Right lobe of liver (tissue), 6 donors: Measurements from ENCODE around the gene SMG7. TPM values are rescaled to one million over a fixed set of nuclear protein-coding genes. Genes with fewer than 3 reads are reported as not detected.

ENCODE experiments used
- ATAC-seq, 4 donors: fragments of 200-7000 bp; cut with Tn5 transposase; one replicate each; pipeline ENCODE4 v1.9.1; 2020; ENCODE audit warnings: mild to moderate bottlenecking in 4 of 4, moderate library complexity in 4 of 4
- DNase-seq, 3 donors: peaks; one replicate each; pipeline ENCODE4 v3.0.0-alpha.2; 2020
- H3K27ac ChIP-seq, 3 donors: fragments of 200-600 bp; one replicate each; pipeline ENCODE4 v1.8.0; 2022
- H3K27me3 ChIP-seq, 2 donors: fragments of 200-600 bp; one replicate each; pipeline ENCODE4 v1.8.0; 2022
- H3K36me3 ChIP-seq, 4 donors: fragments of 200-600 bp; sonication (generic) in 1 of 4; one replicate each; pipeline versions ENCODE4 v1.5.1 to v1.8.0; 2017 to 2022; ENCODE audit warnings: control low read depth in 1 of 4
- H3K4me1 ChIP-seq, 4 donors: fragments of 200-600 bp; sonication (generic) in 1 of 4; one replicate each; pipeline versions ENCODE4 v1.5.1 to v1.8.0; 2017 to 2022; ENCODE audit warnings: control low read depth in 1 of 4
- H3K4me3 ChIP-seq, 3 donors: fragments of 200-600 bp; one replicate each; pipeline ENCODE4 v1.8.0; 2022
- H3K9me3 ChIP-seq, 4 donors: fragments of 200-600 bp; sonication (generic) in 1 of 4; one replicate each; pipeline versions ENCODE4 v1.5.1 to v1.8.0; 2017 to 2022; ENCODE audit warnings: control low read depth in 1 of 4
- POLR2A ChIP-seq: fragments of 450-650 bp; IDR thresholded peaks from one replicate; pipeline ENCODE4 v1.6.1; 2017; ENCODE audit warnings: antibody characterized with exemption, mild to moderate bottlenecking
- WGBS: methylation state at CpG from one replicate; pipeline ENCODE4 v1.1.6; 2018; ENCODE audit warnings: low coverage, low lambda C conversion rate; ENCODE audit not compliant: insufficient coverage; ENCODE audit errors: missing lambda C conversion rate; 5-methylcytosine and 5-hydroxymethylcytosine counted together
- intact Hi-C, 2 donors: fragments of 100-400 bp; cut with DNase I; formaldehyde crosslinking; loops; one replicate each; pipeline versions ENCODE4 v1.11.2 to v1.14.1; 2022
- total RNA-seq, 6 experiments: library from RNA; depleted of rRNA in 2 of 6; stranded (reverse); fragments of >200 nt in 2 of 6; fragmentation: NEBNext Ultra II Directional in 3 of 6; extraction: Animal tissue kit (Norgen Biotek cat#: 25700) in 3 of 6; gene quantifications; one replicate each; pipeline versions ENCODE4 v1.1.0 to v1.2.4, GENCODE V29; 2016 to 2023
- TF ChIP-seq, protein P1 (sequence below), 4 donors: fragments of 200-600 bp in 3 of 4; fragments of 450-650 bp in 1 of 4; IDR thresholded peaks; one replicate each; pipeline versions ENCODE4 v1.5.1 to v1.8.0; 2016 to 2022; ENCODE audit warnings: antibody characterized with exemption in 4 of 4, mild to moderate bottlenecking in 2 of 4
- donor health status: DM: no; HTN: yes; CAD: no.
- donor health status: DM: no; HTN: no; CAD: no.
- donor health status: DM: no; HTN: no; CAD: no.
- donor health status: DM: no; HTN: yes; CAD: no.
- donor health status: DM: no; HTN: yes; CAD: no.

Gene SMG7
- total RNA-seq, 6 experiments from 2014 or later, result 23.5 to 35.3 (median 25.2) TPM

DNA sequence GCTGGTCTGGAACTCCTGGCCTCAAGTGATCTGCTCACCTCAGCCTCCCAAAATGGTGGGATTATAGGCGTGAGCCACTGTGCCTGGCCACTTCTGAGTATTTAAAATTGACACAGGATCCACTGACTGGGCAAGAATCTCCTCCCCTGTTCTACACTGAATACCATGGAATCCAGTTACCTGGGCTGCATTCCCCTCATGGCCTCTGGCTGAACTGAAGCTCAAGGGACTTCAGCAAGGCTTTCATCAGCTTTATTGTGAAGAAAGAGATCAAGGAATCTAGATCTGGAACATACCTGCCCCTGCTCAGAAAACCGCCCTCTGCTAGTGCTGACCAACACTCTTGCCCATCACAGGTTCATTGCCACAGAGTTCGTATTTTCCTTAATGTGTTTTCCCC is 97.5 kb downstream of the SMG7 start:
- intact Hi-C loops, result no loop called here
- ATAC-seq, result no peak
- Histone ChIP-seq H3K27me3 (no peaks in the 10 kb centered on the region), H3K4me3 (no peak overlapping the region), H3K9me3 (no peaks in the 10 kb centered on the region), H3K27ac (no peak overlapping the region), H3K4me1 (no peaks in the 10 kb centered on the region), H3K36me3 (no peaks in the 10 kb centered on the region)
- DNase-seq, result no peak
- WGBS, result 92% methylated on average over 2 of the region's 3 CpGs
- TF ChIP-seq, protein P1, sequence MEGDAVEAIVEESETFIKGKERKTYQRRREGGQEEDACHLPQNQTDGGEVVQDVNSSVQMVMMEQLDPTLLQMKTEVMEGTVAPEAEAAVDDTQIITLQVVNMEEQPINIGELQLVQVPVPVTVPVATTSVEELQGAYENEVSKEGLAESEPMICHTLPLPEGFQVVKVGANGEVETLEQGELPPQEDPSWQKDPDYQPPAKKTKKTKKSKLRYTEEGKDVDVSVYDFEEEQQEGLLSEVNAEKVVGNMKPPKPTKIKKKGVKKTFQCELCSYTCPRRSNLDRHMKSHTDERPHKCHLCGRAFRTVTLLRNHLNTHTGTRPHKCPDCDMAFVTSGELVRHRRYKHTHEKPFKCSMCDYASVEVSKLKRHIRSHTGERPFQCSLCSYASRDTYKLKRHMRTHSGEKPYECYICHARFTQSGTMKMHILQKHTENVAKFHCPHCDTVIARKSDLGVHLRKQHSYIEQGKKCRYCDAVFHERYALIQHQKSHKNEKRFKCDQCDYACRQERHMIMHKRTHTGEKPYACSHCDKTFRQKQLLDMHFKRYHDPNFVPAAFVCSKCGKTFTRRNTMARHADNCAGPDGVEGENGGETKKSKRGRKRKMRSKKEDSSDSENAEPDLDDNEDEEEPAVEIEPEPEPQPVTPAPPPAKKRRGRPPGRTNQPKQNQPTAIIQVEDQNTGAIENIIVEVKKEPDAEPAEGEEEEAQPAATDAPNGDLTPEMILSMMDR (IDR thresholded peaks at IDR 0.05), result no peak
- no peak for TF ChIP-seq POLR2A

DNA sequence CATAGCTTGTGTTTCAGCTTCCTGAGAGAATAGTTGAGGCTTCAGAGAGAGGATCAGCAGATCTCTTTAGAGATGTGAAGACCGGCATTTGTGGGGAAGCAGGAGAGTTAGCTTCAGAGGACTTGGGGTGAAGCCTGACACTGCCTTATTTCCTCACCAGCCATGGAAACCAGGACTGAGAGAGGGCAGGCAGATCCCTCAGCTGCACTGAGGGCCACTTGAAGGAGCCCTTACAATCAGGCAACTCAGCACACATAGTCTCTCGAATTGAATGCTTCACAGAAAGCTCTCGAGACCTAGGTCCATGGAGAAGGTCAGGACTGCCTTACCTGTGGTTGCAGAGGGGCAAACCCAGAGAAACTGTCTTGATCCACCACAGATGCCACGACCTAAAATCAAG is 98.2 kb downstream of the SMG7 start:
- intact Hi-C loops, result no loop called here
- DNase-seq, result no peak
- 33% methylated on average over 1 of the region's 4 CpGs for WGBS
- Histone ChIP-seq H3K4me1 (no peaks in the 10 kb centered on the region), H3K9me3 (no peaks in the 10 kb centered on the region), H3K4me3 (no peak overlapping the region), H3K27ac (no peak overlapping the region), H3K27me3 (no peaks in the 10 kb centered on the region), H3K36me3 (no peaks in the 10 kb centered on the region)
- TF ChIP-seq, protein P1 (IDR thresholded peaks at IDR 0.05), result no peak
- TF ChIP-seq POLR2A, result no peak
- no peak for ATAC-seq

- Histone ChIP-seq H3K9me3 (no peaks in the 10 kb centered on the region), H3K36me3 (no peaks in the 10 kb centered on the region), H3K4me3 (no peak overlapping the region), H3K27me3 (no peaks in the 10 kb centered on the region), H3K4me1 (no peaks in the 10 kb centered on the region), H3K27ac (no peak overlapping the region)
- DNase-seq (no peak), ATAC-seq (no peak)
- TF ChIP-seq, protein P1 (IDR thresholded peaks at IDR 0.05), result no peak
- no peak for TF ChIP-seq POLR2A
- WGBS, result 87% methylated on average over 4 of the region's 4 CpGs
- intact Hi-C loops, result no loop called here
Observed at GRCh38 chr1:183571678-183572268, 99.5 kb downstream of the SMG7 start.

GRCh38 chr1:183572721-183573120 is 100.4 kb downstream of the SMG7 start:
- no peaks in the 10 kb centered on the region for H3K27me3 ChIP-seq
- ATAC-seq, result no peak
- TF ChIP-seq, protein P1 (IDR thresholded peaks at IDR 0.05), result no peak
- no peak for TF ChIP-seq POLR2A
- no peaks in the 10 kb centered on the region for H3K4me1 ChIP-seq
- H3K9me3 ChIP-seq, result no peaks in the 10 kb centered on the region
- WGBS, result 60% methylated on average over 1 of the region's 1 CpG
- intact Hi-C loops, result no loop called here
- no peak for DNase-seq
- H3K4me3 ChIP-seq, result no peak overlapping the region
- H3K36me3 ChIP-seq, result no peaks in the 10 kb centered on the region
- H3K27ac ChIP-seq, result no peak overlapping the region

DNA sequence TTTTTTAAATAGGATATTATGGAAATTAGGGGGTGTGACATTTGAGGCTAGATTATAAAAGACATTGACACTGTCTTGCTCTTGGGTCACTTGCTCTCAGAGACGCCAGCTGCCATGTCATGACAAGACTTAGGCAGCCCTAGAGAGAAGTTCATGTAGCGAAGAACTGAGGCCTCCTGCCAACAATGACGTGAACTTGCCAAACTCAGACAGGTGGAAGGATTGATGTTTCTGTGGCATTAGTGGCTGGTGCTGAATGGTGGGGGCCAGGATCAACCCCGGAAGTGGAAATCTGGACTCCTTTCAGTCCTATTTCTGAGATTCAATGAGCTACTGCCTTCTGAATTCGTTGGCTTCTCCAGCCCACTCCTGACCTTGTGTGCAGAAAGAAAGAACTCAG is 103.3 kb downstream of the SMG7 start:
- WGBS, result 78% methylated on average over 3 of the region's 5 CpGs
- intact Hi-C loops, result no loop called here
- Histone ChIP-seq H3K27ac (no peak overlapping the region), H3K9me3 (no peaks in the 10 kb centered on the region), H3K4me1 (no peaks in the 10 kb centered on the region), H3K36me3 (no peaks in the 10 kb centered on the region), H3K27me3 (no peaks in the 10 kb centered on the region), H3K4me3 (no peak overlapping the region)
- TF ChIP-seq, protein P1 (IDR thresholded peaks at IDR 0.05), result no peak
- TF ChIP-seq POLR2A, result no peak
- no peak for DNase-seq
- no peak for ATAC-seq
